Endothelial cell of umbilical vein (primary cell): Measurements from ENCODE around the gene HIGD1A. TPM values are rescaled to one million over a fixed set of nuclear protein-coding genes. Genes with fewer than 3 reads are reported as not detected.

ENCODE experiments used
- BruUV-seq: library from RNA; stranded (reverse); fragments of 400-500 nt; replicated peaks from 2 replicates; lab custom pipeline; 2021; lab: Mats Ljungman, UMichigan
- CTCF ChIA-PET: fragments of 300-600, 350-600 bp; sonication (Branson Sonifier 250); formaldehyde crosslinking; loops from one replicate; lab custom pipeline; 2021; ENCODE audit warnings: antibody characterized with exemption, inconsistent platforms; lab: Charles Lee
- POLR2A ChIA-PET: fragments of 300-600, 350-600 bp; sonication (Branson Sonifier 250); formaldehyde crosslinking; loops from one replicate; lab custom pipeline; 2021; ENCODE audit warnings: antibody characterized with exemption, inconsistent platforms; lab: Charles Lee
- DNase-seq: peaks from one replicate; pipeline ENCODE4 v3.0.0-alpha.2; 2011; ENCODE audit warnings: low read depth, low spot score
- FAIRE-seq: peaks from 2 replicates; lab custom pipeline; 2011; peaks lifted over from hg19 to GRCh38; lab: Jason Lieb, UNC
- H2AFZ ChIP-seq: 2 replicates; pipeline ENCODE4 v1.6.0; 2012; ENCODE audit warnings: low read depth, low read length, control low read depth, inconsistent platforms
- H3K27ac ChIP-seq: 2 replicates; pipeline ENCODE4 v1.5.1; 2011; ENCODE audit warnings: low read depth, mild to moderate bottlenecking, control low read depth, low read length, moderate library complexity; ENCODE audit not compliant: insufficient read depth
- H3K27me3 ChIP-seq, 2 experiments: 2 replicates each; pipeline versions ENCODE4 v1.6.0 to v1.6.1; 2011; ENCODE audit warnings: low read length in 2 of 2, mixed read lengths in 1 of 2; ENCODE audit not compliant: control insufficient read depth in 2 of 2, insufficient read depth in 2 of 2
- H3K36me3 ChIP-seq, 2 experiments: 2 replicates in 1 of 2; 3 replicates in 1 of 2; pipeline ENCODE4 v1.5.1; 2011; ENCODE audit warnings: low read length in 2 of 2, mild to moderate bottlenecking in 1 of 2, moderate library complexity in 1 of 2; ENCODE audit not compliant: control insufficient read depth in 2 of 2, insufficient read depth in 2 of 2; ENCODE audit errors: extremely low read depth in 1 of 2
- H3K4me1 ChIP-seq: 3 replicates; pipeline ENCODE4 v1.5.1; 2011; ENCODE audit warnings: mild to moderate bottlenecking, low read length; ENCODE audit not compliant: control insufficient read depth, insufficient read depth; ENCODE audit errors: extremely low read depth
- H3K4me2 ChIP-seq: 2 replicates; pipeline ENCODE4 v1.6.1; 2011; ENCODE audit warnings: low read length, control low read depth, mixed read lengths; ENCODE audit not compliant: insufficient read depth
- H3K4me3 ChIP-seq, 3 experiments: fragments of 200-600 bp in 1 of 3; sonication (generic), shearing (Covaris generic) in 1 of 3; replicated peaks in 1 of 3; 2 replicates each; pipeline ENCODE4 v1.5.1; 2011 to 2016; ENCODE audit warnings: control low read depth in 3 of 3, low read length in 3 of 3, mild to moderate bottlenecking in 2 of 3, inconsistent platforms in 1 of 3, low read depth in 1 of 3, moderate library complexity in 1 of 3; ENCODE audit not compliant: insufficient read depth in 1 of 3
- H3K79me2 ChIP-seq: 2 replicates; pipeline ENCODE4 v1.6.0; 2012; ENCODE audit warnings: low read length, inconsistent platforms; ENCODE audit not compliant: control insufficient read depth, insufficient read depth
- H3K9ac ChIP-seq: replicated peaks from 2 replicates; pipeline ENCODE3; 2011; ENCODE audit warnings: low read length, control low read depth; ENCODE audit not compliant: insufficient read depth; ENCODE audit errors: extremely low read depth
- H3K9me1 ChIP-seq: replicated peaks from 3 replicates; pipeline ENCODE4 v1.6.0; 2011; ENCODE audit warnings: mild to moderate bottlenecking, low read length; ENCODE audit not compliant: control insufficient read depth, insufficient read depth; ENCODE audit errors: extremely low read depth
- H3K9me3 ChIP-seq: replicated peaks from 2 replicates; pipeline ENCODE4 v1.5.1; 2012; ENCODE audit warnings: low read length, inconsistent platforms; ENCODE audit not compliant: control insufficient read depth, insufficient read depth
- H4K20me1 ChIP-seq: replicated peaks from 2 replicates; pipeline ENCODE3; 2011; ENCODE audit warnings: mild to moderate bottlenecking, low read length; ENCODE audit not compliant: control insufficient read depth, insufficient read depth; ENCODE audit errors: extremely low read depth
- GATA2 ChIP-seq: IDR thresholded peaks from 2 replicates; pipeline ENCODE4 v1.7.0; 2011; ENCODE audit warnings: low read depth, mild to moderate bottlenecking, moderate library complexity, mixed read lengths, low read length; ENCODE audit not compliant: insufficient read length, insufficient read depth
- JUN ChIP-seq: IDR thresholded peaks from 2 replicates; pipeline ENCODE4 v1.6.1; 2011; ENCODE audit warnings: borderline replicate concordance, low read depth; ENCODE audit not compliant: insufficient read length, insufficient read depth
- dilution Hi-C: fragments of 300-500 bp; cut with MboI; formaldehyde crosslinking; loops from one replicate; pipeline ENCODE4 v1.15.0; 2019; ENCODE audit warnings: low sequenced_read_pairs; ENCODE audit not compliant: extremely low pct_ligation_motif_present
- intact Hi-C: fragments of 100-400 bp; cut with micrococcal nuclease; formaldehyde crosslinking; loops from one replicate; pipeline ENCODE4 v1.10.0; 2022
- polyA plus RNA-seq, 4 experiments: library from polyadenylated mRNA; depleted of rRNA in 3 of 4; stranded (reverse) in 3 of 4; unstranded in 1 of 4; fragments of >200 nt; gene quantifications; 2 replicates each; pipeline versions ENCODE4 v1.2.1 to v1.2.3, GENCODE V29; 2011 to 2012; ENCODE audit warnings: missing spikeins in 1 of 4
- total RNA-seq: library from RNA; stranded (reverse); gene quantifications from 2 replicates; pipeline ENCODE4 v1.2.3, GENCODE V29; 2021
- TF ChIP-seq, protein P1 (sequence below), 2 donors: IDR thresholded peaks; 1 replicate in 1 of 2; 2 replicates in 1 of 2; pipeline ENCODE4 v1.5.1; 2011; ENCODE audit warnings: low read length in 2 of 2, mild to moderate bottlenecking in 2 of 2, moderate library complexity in 2 of 2, control low read depth in 1 of 2, inconsistent platforms in 1 of 2, low read depth in 1 of 2; ENCODE audit not compliant: insufficient read depth in 1 of 2; ENCODE audit errors: extremely low read depth in 1 of 2

HIGD1A gene
- total and polyA plus RNA-seq, 2 donors (not counting 3 experiments of a cell fraction or from before 2014, with no cell fraction given), result 59.5 to 68.9 TPM

DNA sequence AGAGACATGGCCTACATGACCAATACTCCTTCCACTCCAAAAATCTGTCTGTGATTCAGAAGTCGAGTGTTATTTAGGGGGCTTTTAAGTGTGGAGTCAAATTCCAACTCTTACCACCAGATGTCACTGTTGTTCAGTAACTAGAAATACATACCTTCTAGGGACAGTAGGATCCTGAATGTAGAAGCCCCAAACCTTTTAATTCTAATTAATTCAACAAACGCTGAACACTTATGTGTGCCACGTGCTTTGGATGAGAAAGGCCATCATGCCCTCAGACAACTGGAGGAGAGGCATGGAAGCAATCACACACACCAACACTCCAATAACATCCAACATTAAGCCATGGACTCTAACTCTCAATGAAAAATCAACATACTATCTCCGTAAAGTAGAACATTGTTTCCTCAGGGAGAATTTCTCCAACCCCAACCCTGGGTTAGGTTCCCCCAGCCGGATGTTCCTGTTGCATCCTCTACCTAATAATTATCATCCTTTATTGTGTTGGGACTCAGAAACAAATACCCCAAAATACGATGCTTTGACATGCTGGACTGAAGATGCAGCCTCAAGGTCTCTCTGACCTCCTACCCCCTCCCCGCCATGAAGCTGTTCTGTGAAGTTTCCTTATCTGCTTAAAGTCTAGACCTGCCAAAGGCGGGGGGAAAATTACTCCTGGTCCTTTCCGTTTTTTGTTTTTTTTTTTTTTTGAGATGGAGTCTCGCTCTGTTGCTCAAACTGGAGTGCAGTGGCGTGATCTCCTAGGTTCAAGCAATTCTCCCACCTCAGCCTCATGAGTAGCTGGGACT is 23.2 kb downstream of the HIGD1A start:
- Histone ChIP-seq H3K79me2 (no peaks in the 10 kb centered on the region), H3K4me2 (no peak overlapping the region), H3K36me3 (peaks cover 0 to 6% of the 10 kb centered on the region in 2 experiments), H3K9ac (no peak overlapping the region), H2AFZ (no peak overlapping the region), H3K4me1 (no peaks in the 10 kb centered on the region), H3K27ac (no peak overlapping the region), H3K9me3 (no peaks in the 10 kb centered on the region), H3K9me1 (no peaks in the 10 kb centered on the region), H4K20me1 (no peaks in the 10 kb centered on the region), H3K4me3 (no peak overlapping the region), H3K27me3 (no peaks in the 10 kb centered on the region)
- POLR2A ChIA-PET, result no interaction called here
- intact Hi-C loops, result loop anchor here (1.0 to 2.0 kb wide), 3 partner anchors 50 to 100 kb away; no protein-coding TSS in a partner anchor
- DNase-seq (peak; percentile 78), FAIRE-seq (peak; percentile 69)
- dilution Hi-C loops, result no loop called here
- CTCF ChIA-PET, result interaction anchor here (0.7 to 3.3 kb wide), 3 partner anchors 59 to 100 kb away, joined by 3 to 24 read pairs (median 3); no protein-coding TSS in a partner anchor
- no TSS peak for BruUV-seq
- TF ChIP-seq, protein P1, sequence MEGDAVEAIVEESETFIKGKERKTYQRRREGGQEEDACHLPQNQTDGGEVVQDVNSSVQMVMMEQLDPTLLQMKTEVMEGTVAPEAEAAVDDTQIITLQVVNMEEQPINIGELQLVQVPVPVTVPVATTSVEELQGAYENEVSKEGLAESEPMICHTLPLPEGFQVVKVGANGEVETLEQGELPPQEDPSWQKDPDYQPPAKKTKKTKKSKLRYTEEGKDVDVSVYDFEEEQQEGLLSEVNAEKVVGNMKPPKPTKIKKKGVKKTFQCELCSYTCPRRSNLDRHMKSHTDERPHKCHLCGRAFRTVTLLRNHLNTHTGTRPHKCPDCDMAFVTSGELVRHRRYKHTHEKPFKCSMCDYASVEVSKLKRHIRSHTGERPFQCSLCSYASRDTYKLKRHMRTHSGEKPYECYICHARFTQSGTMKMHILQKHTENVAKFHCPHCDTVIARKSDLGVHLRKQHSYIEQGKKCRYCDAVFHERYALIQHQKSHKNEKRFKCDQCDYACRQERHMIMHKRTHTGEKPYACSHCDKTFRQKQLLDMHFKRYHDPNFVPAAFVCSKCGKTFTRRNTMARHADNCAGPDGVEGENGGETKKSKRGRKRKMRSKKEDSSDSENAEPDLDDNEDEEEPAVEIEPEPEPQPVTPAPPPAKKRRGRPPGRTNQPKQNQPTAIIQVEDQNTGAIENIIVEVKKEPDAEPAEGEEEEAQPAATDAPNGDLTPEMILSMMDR (IDR thresholded peaks at IDR 0.05; ENCODE audit: extremely low read depth in 1 of 2, insufficient read depth in 1 of 2, low read depth in 1 of 2, low read length in 2 of 2), result peak; percentile 56 to 64
- TF ChIP-seq JUN (no peak), GATA2 (no peak)
